Measurements from ENCODE around the gene IL4.
A peak's percentile ranks its signal among the peaks of the same experiment; 100 is the strongest.

Gene IL4

GRCh38 chr5:132651838-132652469, 21.8 kb upstream of the IL4 start:
- Mint-ChIP-seq H3K4me3 (no peak overlapping the region), H3K27me3 (peaks cover 22% of the 10 kb centered on the region), H3K4me1 (peaks cover 7% of the 10 kb centered on the region), H3K36me3 (peaks cover 8% of the 10 kb centered on the region), H3K9me3 (peaks cover 16% of the 10 kb centered on the region), H3K27ac (no peak overlapping the region)
- no peak for ATAC-seq

GRCh38 chr5:132653716-132654115, 20.1 kb upstream of the IL4 start:
- peaks cover 11% of the 10 kb centered on the region for H3K4me1 Mint-ChIP-seq
- H3K4me3 Mint-ChIP-seq = no peak overlapping the region
- no peak for ATAC-seq
- no peak overlapping the region for H3K27ac Mint-ChIP-seq
- peaks cover 6% of the 10 kb centered on the region for H3K9me3 Mint-ChIP-seq
- H3K36me3 Mint-ChIP-seq = no peaks in the 10 kb centered on the region
- peaks cover 38% of the 10 kb centered on the region for H3K27me3 Mint-ChIP-seq

- H3K9me3 Mint-ChIP-seq = peaks cover 6% of the 10 kb centered on the region
- peaks cover 24% of the 10 kb centered on the region for H3K4me1 Mint-ChIP-seq
- H3K27me3 Mint-ChIP-seq = peaks cover 38% of the 10 kb centered on the region
- peak overlapping the region; percentile 57 for H3K27ac Mint-ChIP-seq
- peak overlapping the region; percentile 59 for H3K4me3 Mint-ChIP-seq
- peak; percentile 17 for ATAC-seq
- no peaks in the 10 kb centered on the region for H3K36me3 Mint-ChIP-seq
Observed at GRCh38 chr5:132655821-132656773, 17.7 kb upstream of the IL4 start.

DNA sequence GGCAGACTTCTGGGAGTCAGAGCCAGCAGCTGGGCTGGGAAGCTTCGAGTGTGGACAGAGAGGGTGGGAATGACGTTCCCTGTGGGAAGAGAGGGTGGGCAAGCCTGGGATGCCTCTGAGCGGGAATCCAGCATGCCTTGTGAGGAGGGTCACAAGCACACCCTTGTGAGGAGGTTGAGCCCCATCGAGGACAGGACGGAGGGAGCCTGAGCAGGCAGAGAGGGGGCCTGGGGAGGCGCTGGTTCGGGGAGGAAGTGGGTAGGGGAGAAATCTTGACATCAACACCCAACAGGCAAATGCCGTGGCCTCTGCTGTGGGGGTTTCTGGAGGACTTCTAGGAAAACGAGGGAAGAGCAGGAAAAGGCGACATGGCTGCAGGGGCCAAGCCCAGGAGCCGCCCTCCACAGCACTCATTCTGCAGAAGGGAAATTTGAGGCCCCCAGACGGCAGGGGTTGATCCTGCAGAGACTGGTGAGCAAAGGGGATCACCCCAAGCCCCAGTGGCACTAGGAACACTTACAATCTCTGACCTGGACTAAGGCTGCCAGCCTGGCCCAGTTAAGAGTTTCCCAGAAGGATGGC, 16.9 kb upstream of the IL4 start:
- H3K27ac Mint-ChIP-seq = peak overlapping the region; percentile 57
- no peak for ATAC-seq
- peaks cover 38% of the 10 kb centered on the region for H3K27me3 Mint-ChIP-seq

GRCh38 chr5:132657676-132658380, 16.0 kb upstream of the IL4 start, which contains the start of gene IL13:
Gene IL13 (plus strand): TSS chr5:132658173. CDS start chr5:132658187, 14 bp downstream.
- peaks cover 38% of the 10 kb centered on the region for H3K27me3 Mint-ChIP-seq
- H3K9me3 Mint-ChIP-seq = no peaks in the 10 kb centered on the region
- H3K27ac Mint-ChIP-seq = peak within 1 kb of the TSS; percentile 22

More for the DNA sequence above, 16.9 kb upstream of the IL4 start:
- peak overlapping the region; percentile 59 for H3K4me3 Mint-ChIP-seq
- peaks cover under 1% of the 10 kb centered on the region for H3K9me3 Mint-ChIP-seq
- peaks cover 32% of the 10 kb centered on the region for H3K4me1 Mint-ChIP-seq
- no peaks in the 10 kb centered on the region for H3K36me3 Mint-ChIP-seq

GRCh38 chr5:132658381-132659302, 15.1 kb upstream of the IL4 start:
- peaks cover 38% of the 10 kb centered on the region for H3K27me3 Mint-ChIP-seq
- ATAC-seq = no peak
- H3K9me3 Mint-ChIP-seq = no peaks in the 10 kb centered on the region
- peak overlapping the region; percentile 22 for H3K27ac Mint-ChIP-seq
- H3K4me1 Mint-ChIP-seq = peaks cover 49% of the 10 kb centered on the region
- H3K4me3 Mint-ChIP-seq = no peak overlapping the region
- no peaks in the 10 kb centered on the region for H3K36me3 Mint-ChIP-seq

More at GRCh38 chr5:132657676-132658380, 16.0 kb upstream of the IL4 start, which contains the start of gene IL13:
- Mint-ChIP-seq H3K4me3 (peak within 1 kb of the TSS; percentile 59), H3K4me1 (peaks cover 41% of the 10 kb centered on the region), H3K36me3 (no peaks in the 10 kb centered on the region)
- ATAC-seq = no peak

DNA sequence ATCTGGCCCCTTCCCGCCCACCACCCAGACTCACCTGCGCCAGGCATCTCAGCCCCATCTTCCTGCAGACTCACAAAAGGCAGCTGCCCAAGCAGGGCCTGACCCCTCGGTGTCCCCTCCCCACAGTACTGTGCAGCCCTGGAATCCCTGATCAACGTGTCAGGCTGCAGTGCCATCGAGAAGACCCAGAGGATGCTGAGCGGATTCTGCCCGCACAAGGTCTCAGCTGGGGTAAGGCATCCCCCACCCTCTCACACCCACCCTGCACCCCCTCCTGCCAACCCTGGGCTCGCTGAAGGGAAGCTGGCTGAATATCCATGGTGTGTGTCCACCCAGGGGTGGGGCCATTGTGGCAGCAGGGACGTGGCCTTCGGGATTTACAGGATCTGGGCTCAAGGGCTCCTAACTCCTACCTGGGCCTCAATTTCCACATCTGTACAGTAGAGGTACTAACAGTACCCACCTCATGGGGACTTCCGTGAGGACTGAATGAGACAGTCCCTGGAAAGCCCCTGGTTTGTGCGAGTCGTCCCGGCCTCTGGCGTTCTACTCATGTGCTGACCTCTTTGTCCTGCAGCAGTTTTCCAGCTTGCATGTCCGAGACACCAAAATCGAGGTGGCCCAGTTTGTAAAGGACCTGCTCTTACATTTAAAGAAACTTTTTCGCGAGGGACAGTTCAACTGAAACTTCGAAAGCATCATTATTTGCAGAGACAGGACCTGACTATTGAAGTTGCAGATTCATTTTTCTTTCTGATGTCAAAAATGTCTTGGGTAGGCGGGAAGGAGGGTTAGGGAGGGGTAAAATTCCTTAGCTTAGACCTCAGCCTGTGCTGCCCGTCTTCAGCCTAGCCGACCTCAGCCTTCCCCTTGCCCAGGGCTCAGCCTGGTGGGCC, 13.9 kb upstream of the IL4 start:
- Mint-ChIP-seq H3K27me3 (peaks cover 26% of the 10 kb centered on the region), H3K4me3 (no peak overlapping the region), H3K4me1 (peaks cover 61% of the 10 kb centered on the region), H3K36me3 (no peaks in the 10 kb centered on the region), H3K27ac (peak overlapping the region; percentile 63), H3K9me3 (no peaks in the 10 kb centered on the region)
- ATAC-seq = no peak

DNA sequence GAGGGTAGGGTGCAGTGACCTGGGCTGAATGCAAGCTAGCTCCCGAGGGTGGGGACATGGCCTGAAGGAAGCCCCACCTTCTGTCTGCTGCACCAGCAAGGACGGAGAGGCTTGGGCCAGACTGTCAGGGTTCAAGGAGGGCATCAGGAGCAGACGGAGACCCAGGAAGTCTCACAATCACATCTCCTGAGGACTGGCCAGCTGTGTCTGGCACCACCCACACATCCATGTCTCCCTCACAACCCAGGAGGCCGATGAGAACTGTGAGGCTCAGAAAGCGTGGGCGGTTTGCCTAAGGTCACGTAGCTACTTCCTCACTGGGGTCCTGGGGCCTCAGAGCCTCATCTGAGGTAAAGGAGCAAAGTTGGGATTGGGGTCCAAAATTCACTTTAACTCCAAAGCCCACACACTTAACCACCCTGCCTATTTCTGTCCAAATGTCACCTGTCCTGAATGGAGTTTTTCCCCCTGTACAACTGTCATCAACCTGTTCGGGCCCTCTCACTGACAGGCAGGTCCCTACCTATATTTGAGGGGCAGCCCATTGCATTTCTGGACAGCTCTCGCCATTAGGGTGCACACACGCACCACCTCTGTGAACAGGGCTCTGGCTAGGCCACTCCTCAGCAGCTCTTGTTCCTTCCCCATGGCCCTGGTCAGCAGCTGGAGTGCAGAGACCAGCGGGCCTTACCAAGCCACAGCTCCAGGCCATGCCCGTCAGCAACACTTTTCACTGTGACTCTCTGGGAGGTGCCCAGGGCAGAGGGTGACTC, 12.4 kb upstream of the IL4 start:
- peaks cover 24% of the 10 kb centered on the region for H3K27me3 Mint-ChIP-seq
- H3K4me1 Mint-ChIP-seq = peaks cover 59% of the 10 kb centered on the region
- peak overlapping the region; percentile 63 for H3K27ac Mint-ChIP-seq
- no peaks in the 10 kb centered on the region for H3K9me3 Mint-ChIP-seq
- peak overlapping the region; percentile 33 for H3K4me3 Mint-ChIP-seq
- no peaks in the 10 kb centered on the region for H3K36me3 Mint-ChIP-seq
- peak; percentile 56 for ATAC-seq

- Mint-ChIP-seq H3K4me3 (peak overlapping the region; percentile 32), H3K36me3 (no peaks in the 10 kb centered on the region), H3K27me3 (peaks cover 24% of the 10 kb centered on the region), H3K9me3 (no peaks in the 10 kb centered on the region), H3K4me1 (peaks cover 53% of the 10 kb centered on the region), H3K27ac (peak overlapping the region; percentile 63)
- peak; percentile 28 for ATAC-seq
Observed at GRCh38 chr5:132662004-132662401, 11.8 kb upstream of the IL4 start.

DNA sequence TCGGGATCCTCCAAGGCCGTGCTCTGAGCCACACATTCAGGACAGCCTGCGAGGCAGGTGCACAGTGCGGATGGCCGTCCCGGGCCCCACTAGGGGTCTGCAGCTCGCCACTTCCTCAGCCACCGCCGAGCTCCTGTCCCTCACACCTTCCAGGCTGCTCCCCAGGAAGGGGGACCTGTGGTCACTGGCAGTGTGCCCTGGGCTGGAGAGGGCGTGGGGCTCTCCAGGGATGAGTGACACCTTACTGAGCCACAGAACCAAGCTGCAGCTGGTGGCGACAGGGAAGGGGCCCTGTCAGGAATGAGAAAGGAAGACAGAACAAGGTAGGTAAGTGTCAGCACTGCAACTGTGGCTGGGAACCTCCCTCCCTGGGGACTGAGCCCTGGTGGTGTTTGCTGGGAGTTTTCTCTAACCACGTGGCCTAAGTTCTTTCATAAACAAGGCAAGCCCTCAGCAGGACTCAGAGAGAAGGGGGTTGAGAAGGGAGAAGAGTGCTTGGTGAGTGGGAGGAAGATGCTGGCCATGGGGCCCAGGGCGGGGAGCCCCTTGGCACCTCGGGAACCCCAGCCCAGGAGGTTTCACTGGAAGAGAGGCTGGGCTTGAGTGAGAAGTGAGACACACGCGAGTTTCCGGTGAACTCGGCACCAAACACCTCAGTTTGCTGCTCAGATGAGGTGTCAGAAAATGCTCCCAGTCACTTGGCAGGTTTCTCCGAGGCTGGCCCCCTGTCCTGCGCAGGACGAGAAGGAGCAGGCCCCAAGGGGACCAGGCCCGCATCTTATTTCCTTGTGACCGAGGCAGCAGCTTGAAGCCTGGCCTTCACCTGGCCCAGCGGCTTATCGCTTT, 10.6 kb upstream of the IL4 start:
- peak overlapping the region; percentile 32 for H3K4me3 Mint-ChIP-seq
- peak; percentile 81 for ATAC-seq
- no peaks in the 10 kb centered on the region for H3K36me3 Mint-ChIP-seq
- peak overlapping the region; percentile 63 for H3K27ac Mint-ChIP-seq
- peaks cover 50% of the 10 kb centered on the region for H3K4me1 Mint-ChIP-seq
- peaks cover 16% of the 10 kb centered on the region for H3K27me3 Mint-ChIP-seq
- H3K9me3 Mint-ChIP-seq = no peaks in the 10 kb centered on the region

DNA sequence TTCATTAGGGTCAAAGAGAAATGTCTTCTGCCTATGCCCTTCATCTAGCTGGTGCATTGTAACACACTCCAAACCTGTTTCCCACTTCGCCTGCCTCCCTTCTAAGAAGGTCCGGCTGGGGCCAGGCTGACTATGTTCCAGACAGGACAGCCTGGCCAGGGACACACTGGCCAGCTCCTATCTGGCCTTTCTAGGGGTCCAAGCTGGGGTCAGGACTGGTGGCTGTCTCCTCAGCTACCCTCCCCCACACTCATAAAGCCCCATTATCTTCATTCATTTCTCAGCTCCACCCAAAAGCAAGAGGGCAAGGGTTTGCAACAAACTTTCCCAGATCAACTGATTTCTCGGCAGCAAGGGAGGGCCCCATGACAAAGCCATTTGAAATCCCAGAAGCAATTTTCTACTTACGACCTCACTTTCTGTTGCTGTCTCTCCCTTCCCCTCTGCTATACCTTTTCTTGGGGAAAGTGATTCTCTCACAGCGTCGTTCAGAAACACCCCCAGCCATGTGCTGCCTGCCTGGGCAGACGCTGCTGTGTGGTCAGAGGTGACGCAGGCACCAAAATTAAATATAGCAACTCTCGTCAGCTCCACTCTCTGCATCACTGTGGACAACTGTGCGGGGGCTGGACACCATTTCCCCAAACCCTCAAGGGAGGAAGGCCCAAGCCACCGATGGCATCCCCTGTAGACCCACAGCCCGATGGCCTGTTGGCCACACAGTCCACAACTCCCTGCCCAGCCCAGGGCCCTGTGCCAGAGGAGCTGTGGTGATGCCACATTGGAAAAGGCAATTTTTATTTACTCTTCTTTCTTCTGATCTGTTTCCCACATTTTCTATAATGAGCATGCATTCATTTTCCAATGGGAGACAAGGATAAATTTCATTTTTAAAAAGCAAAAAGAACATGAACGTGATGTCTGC, 9.8 kb upstream of the IL4 start:
- Mint-ChIP-seq H3K36me3 (no peaks in the 10 kb centered on the region), H3K27ac (peak overlapping the region; percentile 63), H3K4me3 (no peak overlapping the region), H3K4me1 (peaks cover 50% of the 10 kb centered on the region), H3K27me3 (peaks cover 14% of the 10 kb centered on the region), H3K9me3 (no peaks in the 10 kb centered on the region)
- ATAC-seq = peak; percentile 34

Data from stimulated activated memory B cell treated with anti-CD40 and anti-IgM and Interleukin-4, amounts not matched to agents 10 μg/mL and 1 μg/mL and 100 μg/mL, for 72 hours (primary cell).